Keratinocyte (primary cell): Measurements from ENCODE around the gene NSUN4. TPM values are rescaled to one million over a fixed set of nuclear protein-coding genes. Genes with fewer than 3 reads are reported as not detected.
A peak's percentile ranks its signal among the peaks of the same experiment; 100 is the strongest.

ENCODE experiments used
- DNase-seq: peaks from one replicate; pipeline ENCODE4 v3.0.0-alpha.2; 2011; ENCODE audit warnings: low read depth, missing footprints, low spot score
- FAIRE-seq: peaks from 2 replicates; lab custom pipeline; 2011; peaks lifted over from hg19 to GRCh38; lab: Jason Lieb, UNC
- H2AFZ ChIP-seq: 2 replicates; pipeline ENCODE4 v1.6.0; 2012; ENCODE audit warnings: low read length, control low read depth, inconsistent platforms; ENCODE audit not compliant: control insufficient read depth
- H3K27ac ChIP-seq: 2 replicates; pipeline ENCODE4 v1.5.1; 2011; ENCODE audit warnings: low read length; ENCODE audit not compliant: control insufficient read depth, insufficient read depth
- H3K27me3 ChIP-seq: 3 replicates; pipeline ENCODE4 v1.6.0; 2011; ENCODE audit warnings: low read length; ENCODE audit not compliant: control insufficient read depth, insufficient read depth; ENCODE audit errors: extremely low read depth
- H3K36me3 ChIP-seq, 2 experiments: 2 replicates in 1 of 2; 3 replicates in 1 of 2; pipeline ENCODE4 v1.5.1; 2011; ENCODE audit warnings: low read length in 2 of 2, mild to moderate bottlenecking in 1 of 2; ENCODE audit not compliant: control insufficient read depth in 2 of 2, insufficient read depth in 2 of 2; ENCODE audit errors: extremely low read depth in 1 of 2
- H3K4me1 ChIP-seq: 3 replicates; pipeline ENCODE4 v1.5.1; 2011; ENCODE audit warnings: low read length; ENCODE audit not compliant: control insufficient read depth, insufficient read depth; ENCODE audit errors: extremely low read depth
- H3K4me2 ChIP-seq: 3 replicates; pipeline ENCODE4 v1.6.0; 2011; ENCODE audit warnings: low read depth, low read length; ENCODE audit not compliant: control insufficient read depth, insufficient read depth; ENCODE audit errors: extremely low read depth
- H3K4me3 ChIP-seq, 3 experiments: fragments of 200-600 bp in 1 of 3; sonication (generic) in 1 of 3; 2 replicates in 2 of 3; 3 replicates in 1 of 3; pipeline ENCODE4 v1.5.1; 2011 to 2016; ENCODE audit warnings: low read length in 3 of 3, mild to moderate bottlenecking in 3 of 3, control low read depth in 2 of 3, inconsistent platforms in 1 of 3, low read depth in 1 of 3, mixed read lengths in 1 of 3, mixed run types in 1 of 3, moderate library complexity in 1 of 3; ENCODE audit not compliant: control insufficient read depth in 2 of 3, insufficient read depth in 2 of 3; ENCODE audit errors: extremely low read depth in 1 of 3
- H3K79me2 ChIP-seq: 2 replicates; pipeline ENCODE4 v1.6.0; 2012; ENCODE audit warnings: low read length; ENCODE audit not compliant: control insufficient read depth, insufficient read depth
- H3K9ac ChIP-seq: 3 replicates; pipeline ENCODE4 v1.6.0; 2011; ENCODE audit warnings: low read length; ENCODE audit not compliant: control insufficient read depth, insufficient read depth; ENCODE audit errors: extremely low read depth
- H3K9me1 ChIP-seq: 3 replicates; pipeline ENCODE4 v1.6.0; 2011; ENCODE audit warnings: low read length; ENCODE audit not compliant: control insufficient read depth, insufficient read depth; ENCODE audit errors: extremely low read depth
- H3K9me3 ChIP-seq: 2 replicates; pipeline ENCODE4 v1.5.1; 2012; ENCODE audit warnings: low read depth, low read length; ENCODE audit not compliant: control insufficient read depth
- H4K20me1 ChIP-seq: 3 replicates; pipeline ENCODE4 v1.6.0; 2011; ENCODE audit warnings: low read length; ENCODE audit not compliant: control insufficient read depth, insufficient read depth; ENCODE audit errors: extremely low read depth
- EZH2 ChIP-seq: IDR thresholded peaks from one replicate; pipeline ENCODE4 v1.6.1; 2012; ENCODE audit warnings: inconsistent platforms, mild to moderate bottlenecking, low read length, moderate library complexity
- dilution Hi-C: fragments of 300-500 bp; cut with MboI; formaldehyde crosslinking; loops from one replicate; pipeline ENCODE4 v1.7.0; 2020; ENCODE audit warnings: low sequenced_read_pairs; ENCODE audit not compliant: extremely low pct_ligation_motif_present
- polyA plus RNA-seq, 5 experiments: library from polyadenylated mRNA; depleted of rRNA in 3 of 5; stranded (reverse) in 3 of 5; stranded (forward) in 1 of 5; unstranded in 1 of 5; fragments of >200 nt; gene quantifications; 1 replicate in 1 of 5; 2 replicates in 3 of 5; 3 replicates in 1 of 5; pipeline versions ENCODE4 v1.2.1 to v1.2.3, GENCODE V29; 2011 to 2012; ENCODE audit warnings: missing spikeins in 2 of 5, low read depth in 1 of 5, low replicate concordance in 1 of 5
- TF ChIP-seq, protein P1 (sequence below), 3 experiments: IDR thresholded peaks in 1 of 3; conservative IDR thresholded peaks in 1 of 3; optimal IDR thresholded peaks in 1 of 3; 2 replicates in 2 of 3; 3 replicates in 1 of 3; pipeline versions ENCODE3 to v1.5.1; 2011; ENCODE audit warnings: low read length in 3 of 3, mild to moderate bottlenecking in 3 of 3, moderate library complexity in 2 of 3, control low read depth in 1 of 3, inconsistent platforms in 1 of 3; ENCODE audit not compliant: insufficient read depth in 2 of 3; ENCODE audit errors: extremely low read depth in 1 of 3

NSUN4 gene
- polyA plus RNA-seq, 1 donor (not counting 4 experiments of a cell fraction or from before 2014, with no cell fraction given), result 26.3 TPM

DNA sequence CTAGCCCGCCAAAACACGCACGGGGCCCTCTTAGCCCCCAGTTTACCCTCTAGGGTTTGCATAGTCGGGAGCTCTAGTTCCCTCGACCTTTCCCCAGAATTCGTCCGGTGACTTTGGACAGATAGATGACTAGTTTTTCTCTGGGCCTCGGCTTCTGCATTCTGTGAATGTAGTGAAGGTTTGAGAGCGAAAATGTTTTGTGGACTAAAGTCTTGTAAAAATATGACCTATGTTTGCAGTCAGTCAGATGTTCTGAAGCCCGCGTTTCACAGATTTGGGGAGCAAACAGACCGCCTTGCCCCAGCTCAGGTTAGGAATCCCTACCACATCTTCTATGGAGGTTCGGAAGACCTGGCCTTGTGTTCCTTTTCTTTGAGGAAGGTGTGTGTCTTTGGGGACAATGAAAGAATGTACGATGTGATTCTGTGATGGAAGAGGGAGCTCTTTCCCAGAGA, 36.7 kb upstream of the NSUN4 start:
- Histone ChIP-seq H3K9me3 (no peaks in the 10 kb centered on the region), H3K4me1 (peaks cover 21% of the 10 kb centered on the region), H2AFZ (peak overlapping the region; percentile 94), H3K9ac (peak overlapping the region; percentile 96), H3K27ac (peak overlapping the region; percentile 98), H3K79me2 (peaks cover 95% of the 10 kb centered on the region), H3K27me3 (no peaks in the 10 kb centered on the region), H3K9me1 (no peaks in the 10 kb centered on the region), H3K4me3 (peak overlapping the region; percentile 76 to 99 (median 99)), H3K4me2 (peak overlapping the region; percentile 80), H3K36me3 (peaks cover 0 to 2% of the 10 kb centered on the region in 2 experiments), H4K20me1 (peaks cover 3% of the 10 kb centered on the region)
- TF ChIP-seq EZH2, result no peak
- dilution Hi-C loops, result no loop called here
- DNase-seq, result no peak
- no peak for FAIRE-seq

DNA sequence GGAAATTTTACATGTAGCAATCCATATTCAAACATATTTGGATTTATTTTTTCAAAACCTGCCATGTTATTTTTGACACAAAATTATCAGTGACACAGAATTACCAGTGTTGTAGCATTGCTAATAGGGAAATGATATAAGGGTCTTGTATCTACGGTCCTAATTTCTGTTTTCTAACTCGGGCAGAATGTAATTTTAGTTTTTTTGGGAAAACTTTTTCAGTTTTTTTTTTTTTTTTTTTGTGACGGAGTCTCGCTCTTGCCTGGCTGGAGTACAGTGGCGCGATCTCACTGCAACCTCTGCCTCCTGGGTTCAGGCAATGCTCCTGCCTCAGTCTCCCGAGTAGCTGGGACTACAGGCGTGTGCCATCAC, 34.5 kb upstream of the NSUN4 start:
- no peak overlapping the region for H3K4me2 ChIP-seq
- no peak overlapping the region for H3K4me3 ChIP-seq

More for the DNA sequence above, 34.5 kb upstream of the NSUN4 start:
- no peak for TF ChIP-seq EZH2
- TF ChIP-seq, protein P1, sequence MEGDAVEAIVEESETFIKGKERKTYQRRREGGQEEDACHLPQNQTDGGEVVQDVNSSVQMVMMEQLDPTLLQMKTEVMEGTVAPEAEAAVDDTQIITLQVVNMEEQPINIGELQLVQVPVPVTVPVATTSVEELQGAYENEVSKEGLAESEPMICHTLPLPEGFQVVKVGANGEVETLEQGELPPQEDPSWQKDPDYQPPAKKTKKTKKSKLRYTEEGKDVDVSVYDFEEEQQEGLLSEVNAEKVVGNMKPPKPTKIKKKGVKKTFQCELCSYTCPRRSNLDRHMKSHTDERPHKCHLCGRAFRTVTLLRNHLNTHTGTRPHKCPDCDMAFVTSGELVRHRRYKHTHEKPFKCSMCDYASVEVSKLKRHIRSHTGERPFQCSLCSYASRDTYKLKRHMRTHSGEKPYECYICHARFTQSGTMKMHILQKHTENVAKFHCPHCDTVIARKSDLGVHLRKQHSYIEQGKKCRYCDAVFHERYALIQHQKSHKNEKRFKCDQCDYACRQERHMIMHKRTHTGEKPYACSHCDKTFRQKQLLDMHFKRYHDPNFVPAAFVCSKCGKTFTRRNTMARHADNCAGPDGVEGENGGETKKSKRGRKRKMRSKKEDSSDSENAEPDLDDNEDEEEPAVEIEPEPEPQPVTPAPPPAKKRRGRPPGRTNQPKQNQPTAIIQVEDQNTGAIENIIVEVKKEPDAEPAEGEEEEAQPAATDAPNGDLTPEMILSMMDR (optimal IDR thresholded peaks at IDR 0.05 in 1 of 3, IDR thresholded peaks at IDR 0.05 in 1 of 3, conservative IDR thresholded peaks at IDR 0.05 in 1 of 3; ENCODE audit: extremely low read depth in 1 of 3, insufficient read depth in 2 of 3, low read length in 3 of 3), result no peak
- Histone ChIP-seq H2AFZ (no peak overlapping the region), H3K27ac (no peak overlapping the region), H3K27me3 (no peaks in the 10 kb centered on the region), H3K9ac (no peak overlapping the region), H3K79me2 (peaks cover 85% of the 10 kb centered on the region), H4K20me1 (peaks cover 3% of the 10 kb centered on the region), H3K36me3 (peaks cover 12% of the 10 kb centered on the region in 2 experiments), H3K9me1 (no peaks in the 10 kb centered on the region), H3K9me3 (no peaks in the 10 kb centered on the region), H3K4me1 (peaks cover 13% of the 10 kb centered on the region)
- no peak for DNase-seq
- no peak for FAIRE-seq
- dilution Hi-C loops, result no loop called here
